Peyer's patch (tissue), 4 donors: ENCODE measurements around the gene GNG7.
"Not testable (repeated sequence)": the region's sequence is repeated elsewhere in the genome, so short reads cannot be mapped to it uniquely, and the experiment has no call there.

Experiments used
- CTCF ChIP-seq, 6 experiments: fragments of 450-650 bp in 4 of 6; fragments of 200-600 bp in 2 of 6; sonication (generic) in 1 of 6; IDR thresholded peaks; one replicate each; pipeline ENCODE4 v1.5.1; 2017 to 2019; ENCODE audit warnings: antibody characterized with exemption in 6 of 6, mild to moderate bottlenecking in 3 of 6, moderate library complexity in 1 of 6
- POLR2A ChIP-seq, 2 donors: fragments of 450-650 bp; IDR thresholded peaks; one replicate each; pipeline ENCODE4 v1.5.1; 2017; ENCODE audit warnings: antibody characterized with exemption in 2 of 2, mild to moderate bottlenecking in 2 of 2, moderate library complexity in 2 of 2

GRCh38 chr19:2469915-2470200, 232.6 kb downstream of the GNG7 start:
- not testable (repeated sequence) for TF ChIP-seq CTCF, POLR2A (IDR thresholded peaks at IDR 0.05)
